HG03135 (cell line): ENCODE measurements around the gene UNC13C.
"Not testable (repeated sequence)": the region's sequence is repeated elsewhere in the genome, so short reads cannot be mapped to it uniquely, and the experiment has no call there.

Experiments
- ATAC-seq: cut with Tn5 transposase; IDR thresholded peaks from one replicate; pipeline ENCODE4 v1.9.1; 2021; ENCODE audit warnings: mild to moderate bottlenecking, moderate library complexity; ENCODE audit not compliant: unreplicated experiment

Gene UNC13C

GRCh38 chr15:53978253-53978906 lies at the start of gene UNC13C:
TSS of gene UNC13C (plus strand) at chr15:53978441. CDS start at chr15:54012904, 34,463 bp downstream.
- ATAC-seq = no peak

- ATAC-seq = no peak
Observed at GRCh38 chr15:53936137-53936536, 42.1 kb upstream of the UNC13C start.

- ATAC-seq = not testable (repeated sequence)
Observed at GRCh38 chr15:53937632-53938031, 40.6 kb upstream of the UNC13C start.

GRCh38 chr15:53950572-53950971 lies 27.7 kb upstream of the UNC13C start:
- ATAC-seq = no peak

- no peak for ATAC-seq
Observed at GRCh38 chr15:53955396-53955795, 22.8 kb upstream of the UNC13C start.

- no peak for ATAC-seq
Observed at GRCh38 chr15:53962646-53963561, 15.3 kb upstream of the UNC13C start.

- no peak for ATAC-seq
Observed at GRCh38 chr15:53963801-53964200, 14.4 kb upstream of the UNC13C start.

- no peak for ATAC-seq
Observed at GRCh38 chr15:53974121-53974520, 4.1 kb upstream of the UNC13C start.

GRCh38 chr15:53974813-53975212 lies 3.4 kb upstream of the UNC13C start:
- ATAC-seq = no peak

- ATAC-seq = no peak
Observed at GRCh38 chr15:53976844-53977392, 1.3 kb upstream of the UNC13C start.

GRCh38 chr15:53979051-53979788 lies 979 bp downstream of the UNC13C start:
- no peak for ATAC-seq

- ATAC-seq = no peak
Observed at GRCh38 chr15:53980021-53980420, 1.8 kb downstream of the UNC13C start.

GRCh38 chr15:53982071-53982680 lies 3.9 kb downstream of the UNC13C start:
- no peak for ATAC-seq

GRCh38 chr15:53982876-53983275 lies 4.6 kb downstream of the UNC13C start:
- ATAC-seq = no peak

- no peak for ATAC-seq
Observed at GRCh38 chr15:53984221-53984620, 6.0 kb downstream of the UNC13C start.

- ATAC-seq = no peak
Observed at GRCh38 chr15:53985562-53985961, 7.3 kb downstream of the UNC13C start.

GRCh38 chr15:53987480-53987879 lies 9.2 kb downstream of the UNC13C start:
- no peak for ATAC-seq

- ATAC-seq = no peak
Observed at GRCh38 chr15:54007256-54007655, 29.0 kb downstream of the UNC13C start.

GRCh38 chr15:54011656-54012055 lies 33.4 kb downstream of the UNC13C start:
- ATAC-seq = no peak

- no peak for ATAC-seq
Observed at GRCh38 chr15:54014067-54014655, 35.9 kb downstream of the UNC13C start.
